HG03460 (cell line): ENCODE data around the gene SGMS1.
A peak's percentile ranks its signal among the peaks of the same experiment; 100 is the strongest.
"Not testable (repeated sequence)": the region's sequence is repeated elsewhere in the genome, so short reads cannot be mapped to it uniquely, and the experiment has no call there.

ENCODE experiments used
- ATAC-seq: cut with Tn5 transposase; IDR thresholded peaks from one replicate; pipeline ENCODE4 v1.9.1; 2021; ENCODE audit not compliant: unreplicated experiment

Gene SGMS1

GRCh38 chr10:50431133-50431532, 192.6 kb downstream of the SGMS1 start:
- no peak for ATAC-seq

- ATAC-seq = peak; percentile 76
Measured at GRCh38 chr10:50426485-50426884, 197.3 kb downstream of the SGMS1 start.

- not testable (repeated sequence) for ATAC-seq
Measured at GRCh38 chr10:50425215-50425614, 198.5 kb downstream of the SGMS1 start.

- no peak for ATAC-seq
Measured at GRCh38 chr10:50423448-50423847, 200.3 kb downstream of the SGMS1 start.

- ATAC-seq = no peak
Measured at GRCh38 chr10:50422259-50422658, 201.5 kb downstream of the SGMS1 start.

- ATAC-seq = no peak
Measured at GRCh38 chr10:50421026-50421719, 202.6 kb downstream of the SGMS1 start.

GRCh38 chr10:50420196-50420595, 203.6 kb downstream of the SGMS1 start:
- ATAC-seq = no peak

- ATAC-seq = no peak
Measured at GRCh38 chr10:50419756-50420155, 204.0 kb downstream of the SGMS1 start.

- ATAC-seq = no peak
Measured at GRCh38 chr10:50419091-50419490, 204.7 kb downstream of the SGMS1 start.

- ATAC-seq = peak; percentile 76
Measured at GRCh38 chr10:50417886-50418830, 205.6 kb downstream of the SGMS1 start.

- ATAC-seq = no peak
Measured at GRCh38 chr10:50417486-50417885, 206.3 kb downstream of the SGMS1 start.

- no peak for ATAC-seq
Measured at GRCh38 chr10:50416881-50417280, 206.9 kb downstream of the SGMS1 start.

GRCh38 chr10:50416181-50416824, 207.5 kb downstream of the SGMS1 start:
- ATAC-seq = no peak

- ATAC-seq = no peak
Measured at GRCh38 chr10:50415292-50415691, 208.5 kb downstream of the SGMS1 start.

GRCh38 chr10:50410066-50410811, 213.5 kb downstream of the SGMS1 start:
- ATAC-seq = no peak

GRCh38 chr10:50407076-50407801, 216.5 kb downstream of the SGMS1 start:
- no peak for ATAC-seq

GRCh38 chr10:50406457-50407070, 217.2 kb downstream of the SGMS1 start:
- no peak for ATAC-seq

- ATAC-seq = no peak
Measured at GRCh38 chr10:50405723-50406122, 218.0 kb downstream of the SGMS1 start.

GRCh38 chr10:50404021-50404773, 219.6 kb downstream of the SGMS1 start:
- ATAC-seq = no peak
